IMR-90 (cell line): ENCODE results near the gene PDZD2.

Experiments used
- CTCF ChIP-seq: conservative IDR thresholded peaks from 2 replicates; pipeline ENCODE4 v1.5.1; 2012; ENCODE audit warnings: mild to moderate bottlenecking, low read depth, low read length, improper control_type of control experiment
- MAFK ChIP-seq: IDR thresholded peaks from 2 replicates; pipeline ENCODE4 v1.6.1; 2012; ENCODE audit warnings: low read depth, low read length, improper control_type of control experiment
- POLR2A ChIP-seq: IDR thresholded peaks from 2 replicates; pipeline ENCODE4 v1.6.1; 2012; ENCODE audit warnings: mild to moderate bottlenecking, low read depth, low read length
- RAD21 ChIP-seq: IDR thresholded peaks from 2 replicates; pipeline ENCODE4 v1.6.1; 2012; ENCODE audit warnings: low read length, improper control_type of control experiment
- RFX5 ChIP-seq: IDR thresholded peaks from 2 replicates; pipeline ENCODE4 v1.8.0; 2012; ENCODE audit warnings: low read depth, mild to moderate bottlenecking, low read length, moderate library complexity
- SMC3 ChIP-seq: fragments of 150-350 bp; IDR thresholded peaks from 2 replicates; pipeline ENCODE4 v1.6.1; 2016; ENCODE audit warnings: low read depth, mild to moderate bottlenecking, antibody characterized with exemption, low read length, moderate library complexity

- TF ChIP-seq SMC3 (no peak), RFX5 (no peak), POLR2A (no peak), CTCF (no peak), MAFK (no peak), RAD21 (no peak)
Observed at GRCh38 chr5:32027717-32028458, 389.0 kb downstream of the PDZD2 start.
